ENCODE measurements around the gene DYSF.

Gene DYSF

DNA sequence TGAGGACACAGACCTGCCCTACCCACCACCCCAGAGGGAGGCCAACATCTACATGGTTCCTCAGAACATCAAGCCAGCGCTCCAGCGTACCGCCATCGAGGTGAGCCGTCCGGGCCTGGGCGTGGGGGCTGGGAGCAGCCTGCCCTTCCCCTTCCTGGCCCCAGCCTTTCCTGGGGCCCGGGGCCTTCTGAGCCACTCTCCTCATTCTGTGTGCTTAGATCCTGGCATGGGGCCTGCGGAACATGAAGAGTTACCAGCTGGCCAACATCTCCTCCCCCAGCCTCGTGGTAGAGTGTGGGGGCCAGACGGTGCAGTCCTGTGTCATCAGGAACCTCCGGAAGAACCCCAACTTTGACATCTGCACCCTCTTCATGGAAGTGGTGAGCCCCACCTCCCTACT lies 157.9 kb downstream of the DYSF start:
- TF ChIP-seq, protein P1, sequence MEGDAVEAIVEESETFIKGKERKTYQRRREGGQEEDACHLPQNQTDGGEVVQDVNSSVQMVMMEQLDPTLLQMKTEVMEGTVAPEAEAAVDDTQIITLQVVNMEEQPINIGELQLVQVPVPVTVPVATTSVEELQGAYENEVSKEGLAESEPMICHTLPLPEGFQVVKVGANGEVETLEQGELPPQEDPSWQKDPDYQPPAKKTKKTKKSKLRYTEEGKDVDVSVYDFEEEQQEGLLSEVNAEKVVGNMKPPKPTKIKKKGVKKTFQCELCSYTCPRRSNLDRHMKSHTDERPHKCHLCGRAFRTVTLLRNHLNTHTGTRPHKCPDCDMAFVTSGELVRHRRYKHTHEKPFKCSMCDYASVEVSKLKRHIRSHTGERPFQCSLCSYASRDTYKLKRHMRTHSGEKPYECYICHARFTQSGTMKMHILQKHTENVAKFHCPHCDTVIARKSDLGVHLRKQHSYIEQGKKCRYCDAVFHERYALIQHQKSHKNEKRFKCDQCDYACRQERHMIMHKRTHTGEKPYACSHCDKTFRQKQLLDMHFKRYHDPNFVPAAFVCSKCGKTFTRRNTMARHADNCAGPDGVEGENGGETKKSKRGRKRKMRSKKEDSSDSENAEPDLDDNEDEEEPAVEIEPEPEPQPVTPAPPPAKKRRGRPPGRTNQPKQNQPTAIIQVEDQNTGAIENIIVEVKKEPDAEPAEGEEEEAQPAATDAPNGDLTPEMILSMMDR (IDR thresholded peaks at IDR 0.05; ENCODE audit: borderline replicate concordance, insufficient read depth, low read depth, low read length): no peak
- H3K4me3 ChIP-seq (ENCODE audit: low read depth, low read length): no peak overlapping the region

DNA sequence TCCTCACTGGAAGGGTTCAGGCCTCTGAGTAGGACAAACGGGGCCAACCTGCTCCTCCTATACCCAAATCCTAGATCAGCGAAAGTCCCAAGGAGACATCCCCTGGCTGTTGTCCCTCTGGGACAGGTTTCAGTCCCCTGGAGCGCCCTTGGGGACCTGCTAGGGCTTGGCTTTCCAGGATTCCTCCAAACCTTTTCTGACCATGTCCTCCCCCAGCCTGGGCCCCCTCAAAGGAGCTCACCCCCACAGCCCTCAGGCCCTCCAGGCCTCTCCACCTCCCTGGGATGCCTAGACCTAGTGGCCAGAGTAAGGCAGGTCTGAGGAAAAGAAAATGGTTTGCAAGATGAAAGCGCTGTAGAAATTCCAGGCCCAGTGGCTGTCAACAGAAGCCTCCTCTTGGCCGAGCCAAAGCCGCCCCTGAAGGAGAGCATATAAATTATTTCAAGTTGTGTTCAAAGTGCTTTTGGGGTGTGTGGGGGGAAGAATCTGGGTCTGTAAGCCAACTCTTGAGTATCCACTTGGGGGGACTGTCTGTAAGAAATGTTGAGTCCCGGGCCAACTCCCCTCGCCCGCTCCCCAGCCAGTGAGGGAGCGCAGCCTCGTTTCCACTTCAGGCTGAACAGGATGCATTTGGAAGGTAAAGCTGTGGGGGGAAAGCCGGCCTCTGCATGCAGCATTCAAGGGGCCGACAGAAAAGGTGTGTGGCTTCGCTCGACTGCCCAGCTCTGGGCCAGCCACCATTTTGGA lies 158.6 kb downstream of the DYSF start:
- no peak overlapping the region for H3K4me3 ChIP-seq (ENCODE audit: low read depth, low read length)
- TF ChIP-seq, protein P1 (IDR thresholded peaks at IDR 0.05; ENCODE audit: borderline replicate concordance, insufficient read depth, low read depth, low read length): no peak

DNA sequence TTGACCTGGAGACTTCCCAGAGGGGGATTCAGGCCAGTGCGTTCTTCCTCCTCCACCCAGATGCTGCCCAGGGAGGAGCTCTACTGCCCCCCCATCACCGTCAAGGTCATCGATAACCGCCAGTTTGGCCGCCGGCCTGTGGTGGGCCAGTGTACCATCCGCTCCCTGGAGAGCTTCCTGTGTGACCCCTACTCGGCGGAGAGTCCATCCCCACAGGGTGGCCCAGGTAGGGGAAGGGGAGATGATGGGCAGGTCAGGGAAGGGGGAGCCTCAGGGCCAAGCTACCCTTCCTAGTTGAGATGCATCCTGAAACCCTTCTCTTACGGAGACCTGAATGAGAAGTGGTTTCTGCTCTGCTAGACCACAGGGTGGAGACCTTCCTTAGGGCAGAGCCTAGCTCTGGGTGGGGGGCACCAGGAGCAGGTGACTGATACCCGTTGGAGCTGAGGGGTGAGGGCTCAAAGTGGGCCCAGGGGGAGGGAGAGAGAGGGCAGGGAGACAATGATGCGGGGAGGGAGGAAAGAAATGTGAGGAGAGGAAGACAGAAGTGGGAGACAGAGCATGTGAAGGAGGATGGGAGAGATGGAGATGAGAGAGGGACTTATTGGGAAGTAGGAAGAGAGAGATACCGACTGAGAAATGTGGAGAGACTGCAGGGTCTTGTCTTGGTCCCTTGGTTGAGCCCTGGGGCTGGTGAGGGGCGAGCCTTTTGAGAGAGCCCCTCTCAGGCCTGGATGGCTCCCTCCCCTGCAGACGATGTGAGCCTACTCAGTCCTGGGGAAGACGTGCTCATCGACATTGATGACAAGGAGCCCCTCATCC lies 159.4 kb downstream of the DYSF start:
- H3K4me3 ChIP-seq (ENCODE audit: low read depth, low read length): no peak overlapping the region
- TF ChIP-seq, protein P1 (IDR thresholded peaks at IDR 0.05; ENCODE audit: borderline replicate concordance, insufficient read depth, low read depth, low read length): no peak

DNA sequence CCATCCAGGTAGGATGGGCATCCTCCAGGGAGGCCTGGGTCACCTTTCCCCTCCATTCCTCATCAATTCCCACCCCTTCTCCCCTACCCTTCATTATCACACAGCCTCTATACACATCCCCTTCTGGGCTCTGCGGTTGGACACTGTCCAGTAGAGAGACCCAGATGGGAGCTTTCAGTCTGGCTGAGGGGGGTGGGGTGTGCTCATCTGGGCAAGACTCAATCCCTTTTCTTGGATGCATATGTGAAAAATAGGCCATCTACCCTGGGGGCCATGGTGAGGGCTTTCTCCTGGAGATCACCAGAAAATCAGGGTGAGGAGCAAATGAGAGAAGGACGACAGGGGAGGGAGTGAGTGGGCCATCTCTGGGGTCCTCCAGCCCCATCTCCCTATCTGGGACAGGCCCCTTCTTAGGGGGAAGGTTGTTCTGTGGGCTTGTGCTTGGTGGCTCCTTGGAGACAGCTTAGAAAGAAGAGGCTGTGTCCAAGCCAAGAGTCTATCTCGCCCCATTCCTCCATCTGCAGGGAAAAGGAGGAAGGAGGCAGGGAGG lies 160.1 kb downstream of the DYSF start:
- no peak overlapping the region for H3K4me3 ChIP-seq (ENCODE audit: low read depth, low read length)
- TF ChIP-seq, protein P1 (IDR thresholded peaks at IDR 0.05; ENCODE audit: borderline replicate concordance, insufficient read depth, low read depth, low read length): no peak

DNA sequence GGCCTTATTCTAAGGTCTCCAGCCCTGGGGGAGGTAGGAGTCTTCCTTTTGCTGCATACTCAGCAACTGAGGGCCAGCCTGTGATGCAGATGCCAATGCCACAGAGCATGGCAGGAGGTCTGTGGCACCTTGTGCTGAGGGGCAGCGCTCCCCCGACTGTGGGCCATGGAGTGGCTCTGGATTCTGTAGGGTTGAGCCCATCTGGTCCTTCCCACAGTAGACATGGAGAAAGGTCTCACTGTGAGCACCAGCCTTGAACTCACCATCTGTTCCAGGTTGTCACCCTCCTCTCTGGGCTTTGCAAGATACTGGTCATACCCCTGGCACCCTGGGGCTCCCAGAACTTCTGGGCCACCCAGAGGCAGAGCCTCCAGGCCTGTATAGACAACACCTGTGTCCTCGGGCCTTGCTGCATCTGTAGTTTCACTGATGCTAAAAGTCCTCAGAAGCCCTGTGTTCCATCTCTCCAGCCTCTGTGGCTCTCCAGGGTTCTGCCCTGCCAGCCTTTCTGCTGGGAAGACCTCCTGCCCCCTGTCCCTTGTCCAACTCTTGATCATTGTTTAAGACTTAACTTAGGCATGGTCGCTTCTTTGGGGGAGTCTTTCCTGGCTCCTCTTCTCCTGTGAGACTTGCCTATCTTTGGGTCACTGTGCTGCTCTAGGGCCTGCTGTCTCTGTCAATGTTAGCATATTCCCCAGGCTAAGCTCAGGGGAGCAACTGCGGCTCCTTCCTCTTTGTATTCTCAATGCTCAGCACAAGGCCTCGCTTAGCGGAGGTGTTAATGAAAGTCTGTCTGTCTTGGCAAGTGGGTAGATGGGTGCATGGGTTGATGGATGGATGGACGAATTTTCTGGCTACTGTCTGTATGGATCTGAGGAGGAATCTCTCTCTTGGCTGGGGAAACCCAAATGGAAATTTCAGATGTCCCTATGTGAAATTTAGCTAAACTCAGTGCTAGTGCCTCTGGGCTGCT lies 160.9 kb downstream of the DYSF start:
- no peak overlapping the region for H3K4me3 ChIP-seq (ENCODE audit: low read depth, low read length)
- TF ChIP-seq, protein P1 (IDR thresholded peaks at IDR 0.05; ENCODE audit: borderline replicate concordance, insufficient read depth, low read depth, low read length): no peak

DNA sequence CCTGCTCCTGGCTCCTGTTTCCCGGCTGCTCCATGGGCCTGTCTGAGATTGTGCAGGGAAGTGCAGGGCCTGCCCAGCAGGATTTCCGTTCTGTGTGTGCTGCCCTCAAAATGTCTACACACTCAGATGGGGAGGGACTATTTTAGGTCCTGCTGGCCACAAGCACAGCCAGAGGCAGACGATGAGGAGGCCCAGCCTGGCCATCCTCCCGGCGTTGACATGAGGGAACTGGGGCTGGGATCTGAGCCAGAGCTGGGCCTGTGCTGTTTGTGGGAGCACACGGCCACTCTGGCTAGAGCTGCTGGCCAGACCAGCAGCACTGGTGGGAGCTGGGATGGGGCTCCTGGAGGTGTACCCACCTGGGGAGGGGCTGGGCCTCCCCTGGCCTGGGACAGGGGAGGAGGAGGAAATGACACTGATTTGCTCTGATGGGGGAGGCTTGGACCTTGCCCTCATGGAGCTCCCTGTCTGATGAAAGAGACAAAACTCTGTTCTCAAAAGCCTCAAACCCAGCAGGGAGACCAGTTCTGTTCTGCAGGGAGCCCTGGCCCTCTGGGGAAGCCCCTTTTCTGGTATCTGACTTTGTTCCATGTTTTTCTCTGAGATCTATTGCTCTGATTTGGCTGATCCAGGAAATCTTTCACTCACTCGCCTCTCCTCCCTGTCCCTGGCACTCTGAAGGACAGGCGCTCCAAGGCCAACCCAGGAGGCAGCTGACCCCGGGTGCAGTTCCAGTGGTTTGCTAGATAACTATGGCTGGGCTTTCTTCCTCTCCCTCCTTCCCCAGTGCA lies 161.8 kb downstream of the DYSF start:
- no peak overlapping the region for H3K4me3 ChIP-seq (ENCODE audit: low read depth, low read length)
- TF ChIP-seq, protein P1 (IDR thresholded peaks at IDR 0.05; ENCODE audit: borderline replicate concordance, insufficient read depth, low read depth, low read length): no peak

Data from GM12875 (cell line).